PC-3 (cell line): ENCODE measurements around the gene SPEM1.

Experiments used
- EZH2 ChIP-seq: fragments of 300-600 bp; sonication (generic); IDR thresholded peaks from one replicate; pipeline ENCODE4 v1.6.1; 2017; ENCODE audit warnings: antibody characterized with exemption, mild to moderate bottlenecking, low read length; ENCODE audit not compliant: unreplicated experiment
- TF ChIP-seq, protein P1 (sequence below): fragments of 300-600 bp; sonication (generic); conservative IDR thresholded peaks from 2 replicates; pipeline ENCODE4 v1.5.1; 2017; ENCODE audit warnings: antibody characterized with exemption, low read depth, mild to moderate bottlenecking, low read length

DNA sequence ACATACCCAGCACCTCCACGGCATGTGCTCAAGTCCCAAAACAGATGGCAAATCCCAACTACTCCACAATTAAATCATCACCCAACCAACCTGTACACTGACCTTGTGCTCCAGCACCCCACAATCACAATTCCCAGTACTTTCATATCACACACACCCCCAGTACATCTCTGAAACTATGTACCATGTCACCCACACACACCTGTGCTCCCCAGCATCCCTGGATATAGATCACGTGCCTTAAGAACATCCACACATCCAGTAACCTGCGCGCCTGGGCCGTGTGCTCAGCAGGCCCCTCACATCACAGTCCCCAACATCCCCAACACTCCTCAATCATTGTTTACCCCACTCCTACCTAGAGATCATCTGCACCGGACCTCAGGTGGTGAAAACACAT is 10.4 kb upstream of the SPEM1 start:
- TF ChIP-seq EZH2, result no peak
- TF ChIP-seq, protein P1, sequence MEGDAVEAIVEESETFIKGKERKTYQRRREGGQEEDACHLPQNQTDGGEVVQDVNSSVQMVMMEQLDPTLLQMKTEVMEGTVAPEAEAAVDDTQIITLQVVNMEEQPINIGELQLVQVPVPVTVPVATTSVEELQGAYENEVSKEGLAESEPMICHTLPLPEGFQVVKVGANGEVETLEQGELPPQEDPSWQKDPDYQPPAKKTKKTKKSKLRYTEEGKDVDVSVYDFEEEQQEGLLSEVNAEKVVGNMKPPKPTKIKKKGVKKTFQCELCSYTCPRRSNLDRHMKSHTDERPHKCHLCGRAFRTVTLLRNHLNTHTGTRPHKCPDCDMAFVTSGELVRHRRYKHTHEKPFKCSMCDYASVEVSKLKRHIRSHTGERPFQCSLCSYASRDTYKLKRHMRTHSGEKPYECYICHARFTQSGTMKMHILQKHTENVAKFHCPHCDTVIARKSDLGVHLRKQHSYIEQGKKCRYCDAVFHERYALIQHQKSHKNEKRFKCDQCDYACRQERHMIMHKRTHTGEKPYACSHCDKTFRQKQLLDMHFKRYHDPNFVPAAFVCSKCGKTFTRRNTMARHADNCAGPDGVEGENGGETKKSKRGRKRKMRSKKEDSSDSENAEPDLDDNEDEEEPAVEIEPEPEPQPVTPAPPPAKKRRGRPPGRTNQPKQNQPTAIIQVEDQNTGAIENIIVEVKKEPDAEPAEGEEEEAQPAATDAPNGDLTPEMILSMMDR, result no peak
